ENCODE measurements around the gene TIMM29. TPM values are rescaled to one million over a fixed set of nuclear protein-coding genes. Genes with fewer than 3 reads are reported as not detected.

The TIMM29 gene
- total and polyA plus RNA-seq, 2 experiments from 2014 or later: 20.3 to 57.5 TPM

- Histone ChIP-seq H3K9me3 (ENCODE audit: low read depth) (no peaks in the 10 kb centered on the region), H3K36me3 (ENCODE audit: low read depth) (no peaks in the 10 kb centered on the region), H3K4me3 (no peak overlapping the region), H3K27ac (no peak overlapping the region), H3K4me1 (ENCODE audit: insufficient read depth) (no peaks in the 10 kb centered on the region; the same call in 1 of the 2 replicates), H3K9me2 (ENCODE audit: insufficient read depth) (no peaks in the 10 kb centered on the region), H3F3A (ENCODE audit: insufficient read depth) (peaks cover 7% of the 10 kb centered on the region; the same call in 1 of the 2 replicates), H3K27me3 (replicated peaks; ENCODE audit: insufficient read depth) (no peaks in the 10 kb centered on the region), H3K79me2 (ENCODE audit: insufficient read depth) (peaks cover 90% of the 10 kb centered on the region), H4K20me1 (ENCODE audit: insufficient read depth) (0 out of 2 replicates have a peak, but pooled peaks cover 5% of the 10 kb centered on the region), H2AFZ (no peak overlapping the region), H3K4me2 (ENCODE audit: unreplicated experiment) (no peak overlapping the region), H3K9ac (no peak overlapping the region)
- no peak for TF ChIP-seq EZH2phosphoT487 (IDR thresholded peaks at IDR 0.05; ENCODE audit: insufficient read depth, low read depth)
- TF ChIP-seq EZH2 (IDR thresholded peaks at IDR 0.05; ENCODE audit: insufficient read depth, poor library complexity, severe bottlenecking): no peak
- no peak for DNase-seq
- in situ Hi-C loops (cut with MboI): no loop called here
- WGBS, 2 experiments (ENCODE audit: low coverage in 1 of 2, low lambda C conversion rate in 2 of 2, missing lambda C conversion rate in 2 of 2): 90 to 94% methylated on average over 4 of the region's 4 CpGs
Measured at GRCh38 chr19:10964903-10965302, 36.3 kb downstream of the TIMM29 start.

GRCh38 chr19:10965398-10965797 lies 36.8 kb downstream of the TIMM29 start:
- Histone ChIP-seq H3K27me3 (replicated peaks; ENCODE audit: insufficient read depth) (no peaks in the 10 kb centered on the region), H3K36me3 (ENCODE audit: low read depth) (no peaks in the 10 kb centered on the region), H3K4me2 (ENCODE audit: unreplicated experiment) (no peak overlapping the region), H3F3A (ENCODE audit: insufficient read depth) (peaks cover 7% of the 10 kb centered on the region; the same call in 1 of the 2 replicates), H3K9ac (no peak overlapping the region), H3K4me3 (no peak overlapping the region), H3K9me2 (ENCODE audit: insufficient read depth) (no peaks in the 10 kb centered on the region), H4K20me1 (ENCODE audit: insufficient read depth) (0 out of 2 replicates have a peak, but pooled peaks cover 5% of the 10 kb centered on the region), H2AFZ (no peak overlapping the region), H3K9me3 (ENCODE audit: low read depth) (no peaks in the 10 kb centered on the region), H3K27ac (no peak overlapping the region), H3K4me1 (ENCODE audit: insufficient read depth) (no peaks in the 10 kb centered on the region; the same call in 1 of the 2 replicates), H3K79me2 (ENCODE audit: insufficient read depth) (peaks cover 91% of the 10 kb centered on the region)
- 80 to 82% methylated on average over 6 of the region's 6 CpGs for WGBS, 2 experiments (ENCODE audit: low coverage in 1 of 2, low lambda C conversion rate in 2 of 2, missing lambda C conversion rate in 2 of 2)
- in situ Hi-C loops (cut with MboI): no loop called here
- TF ChIP-seq EZH2phosphoT487 (IDR thresholded peaks at IDR 0.05; ENCODE audit: insufficient read depth, low read depth): no peak
- TF ChIP-seq EZH2 (IDR thresholded peaks at IDR 0.05; ENCODE audit: insufficient read depth, poor library complexity, severe bottlenecking): no peak
- DNase-seq: no peak

GRCh38 chr19:10966809-10967208 lies 38.2 kb downstream of the TIMM29 start:
- no peak for TF ChIP-seq EZH2 (IDR thresholded peaks at IDR 0.05; ENCODE audit: insufficient read depth, poor library complexity, severe bottlenecking)
- no peak for TF ChIP-seq EZH2phosphoT487 (IDR thresholded peaks at IDR 0.05; ENCODE audit: insufficient read depth, low read depth)
- Histone ChIP-seq H3K4me2 (ENCODE audit: unreplicated experiment) (no peak overlapping the region), H3K9ac (no peak overlapping the region), H3K4me1 (ENCODE audit: insufficient read depth) (no peaks in the 10 kb centered on the region; the same call in 1 of the 2 replicates), H3F3A (ENCODE audit: insufficient read depth) (peaks cover 3% of the 10 kb centered on the region; the same call in 1 of the 2 replicates), H2AFZ (no peak overlapping the region), H3K9me2 (ENCODE audit: insufficient read depth) (no peaks in the 10 kb centered on the region), H4K20me1 (ENCODE audit: insufficient read depth) (0 out of 2 replicates have a peak, but pooled peaks cover 5% of the 10 kb centered on the region), H3K9me3 (ENCODE audit: low read depth) (no peaks in the 10 kb centered on the region), H3K79me2 (ENCODE audit: insufficient read depth) (peaks cover 100% of the 10 kb centered on the region), H3K27ac (no peak overlapping the region), H3K27me3 (replicated peaks; ENCODE audit: insufficient read depth) (no peaks in the 10 kb centered on the region), H3K4me3 (no peak overlapping the region), H3K36me3 (ENCODE audit: low read depth) (no peaks in the 10 kb centered on the region)
- WGBS, 2 experiments (ENCODE audit: low coverage in 1 of 2, low lambda C conversion rate in 2 of 2, missing lambda C conversion rate in 2 of 2): 95 to 96% methylated on average over 8 of the region's 8 CpGs
- no peak for DNase-seq
- in situ Hi-C loops (cut with MboI): no loop called here

DNA sequence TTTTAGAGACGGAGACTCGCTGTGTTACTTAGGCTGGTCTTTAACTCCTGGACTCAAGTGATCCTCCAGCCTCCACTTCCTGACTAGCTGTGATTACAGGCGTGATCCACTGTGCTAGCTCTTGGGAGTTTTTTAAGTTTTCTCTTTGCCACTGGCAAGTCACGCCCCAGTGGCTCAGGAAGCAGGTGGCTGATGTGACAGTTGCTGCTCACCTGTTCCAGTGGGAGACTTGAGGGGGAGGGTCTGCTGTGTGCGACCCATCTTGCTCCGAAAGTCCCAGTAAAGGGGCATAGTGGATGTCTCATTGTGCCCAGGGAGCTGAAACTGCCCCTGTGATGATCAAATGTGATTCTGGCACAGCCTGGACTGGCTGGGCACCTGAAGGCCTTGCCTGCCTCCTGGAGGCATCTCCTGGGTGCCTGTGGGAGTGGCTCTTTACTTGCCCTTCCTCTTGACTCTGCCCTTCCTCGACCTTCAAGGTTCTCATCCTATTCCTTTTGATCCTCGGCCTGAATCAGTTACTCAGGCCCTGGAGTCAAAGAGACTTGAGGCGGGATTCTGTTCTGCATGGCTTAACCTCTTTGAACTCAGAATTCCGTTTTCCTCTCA lies 40.0 kb downstream of the TIMM29 start:
- in situ Hi-C loops (cut with MboI): no loop called here
- no peak overlapping the region for H3K9ac ChIP-seq
- no peak for DNase-seq
- H4K20me1 ChIP-seq (ENCODE audit: insufficient read depth): 0 out of 2 replicates have a peak, but pooled peaks cover 5% of the 10 kb centered on the region
- no peaks in the 10 kb centered on the region for H3K27me3 ChIP-seq (replicated peaks; ENCODE audit: insufficient read depth)
- no peak overlapping the region for H3K27ac ChIP-seq
- 85 to 94% methylated on average over 10 of the region's 10 CpGs for WGBS, 2 experiments (ENCODE audit: low coverage in 1 of 2, low lambda C conversion rate in 2 of 2, missing lambda C conversion rate in 2 of 2)
- no peaks in the 10 kb centered on the region for H3K36me3 ChIP-seq (ENCODE audit: low read depth)
- H3K4me2 ChIP-seq (ENCODE audit: unreplicated experiment): no peak overlapping the region
- no peak overlapping the region for H3K4me3 ChIP-seq
- TF ChIP-seq EZH2 (IDR thresholded peaks at IDR 0.05; ENCODE audit: insufficient read depth, poor library complexity, severe bottlenecking): no peak
- TF ChIP-seq EZH2phosphoT487 (IDR thresholded peaks at IDR 0.05; ENCODE audit: insufficient read depth, low read depth): no peak
- no peaks in the 10 kb centered on the region for H3F3A ChIP-seq (ENCODE audit: insufficient read depth)
- H3K9me3 ChIP-seq (ENCODE audit: low read depth): no peaks in the 10 kb centered on the region
- H3K9me2 ChIP-seq (ENCODE audit: insufficient read depth): no peaks in the 10 kb centered on the region
- H3K4me1 ChIP-seq (ENCODE audit: insufficient read depth): no peaks in the 10 kb centered on the region
- peaks cover 100% of the 10 kb centered on the region for H3K79me2 ChIP-seq (ENCODE audit: insufficient read depth)
- H2AFZ ChIP-seq: no peak overlapping the region

Data from GM23248 (cell line).